BLaER1 (cell line): ENCODE results near the gene OR5B21.

Experiments
- H3K27ac ChIP-seq: shearing (Covaris generic); formaldehyde crosslinking; 2 replicates; pipeline ENCODE4 v1.8.1; 2022
- H3K27me3 ChIP-seq: shearing (Covaris generic); formaldehyde crosslinking; 2 replicates; pipeline ENCODE4 v1.8.1; 2022
- H3K36me3 ChIP-seq: shearing (Covaris generic); formaldehyde crosslinking; 2 replicates; pipeline ENCODE4 v1.8.1; 2022
- H3K4me1 ChIP-seq: shearing (Covaris generic); formaldehyde crosslinking; 2 replicates; pipeline ENCODE4 v1.8.1; 2022
- H3K4me2 ChIP-seq: shearing (Covaris generic); formaldehyde crosslinking; 2 replicates; pipeline ENCODE4 v1.8.1; 2022
- H3K4me3 ChIP-seq: shearing (Covaris generic); formaldehyde crosslinking; 2 replicates; pipeline ENCODE4 v1.8.1; 2022
- H3K9ac ChIP-seq: shearing (Covaris generic); formaldehyde crosslinking; 2 replicates; pipeline ENCODE4 v1.8.1; 2022
- H3K9me3 ChIP-seq: shearing (Covaris generic); formaldehyde crosslinking; 2 replicates; pipeline ENCODE4 v1.8.1; 2022
- H4K20me1 ChIP-seq: shearing (Covaris generic); formaldehyde crosslinking; 2 replicates; pipeline ENCODE4 v1.8.1; 2022
- Cebpa-rat ChIP-seq: shearing (Covaris generic); IDR thresholded peaks from 2 replicates; pipeline ENCODE4 v1.8.1; 2022

OR5B21 gene

GRCh38 chr11:58513747-58514367, 6.0 kb upstream of the OR5B21 start:
- no peak overlapping the region for H3K9ac ChIP-seq
- H3K4me2 ChIP-seq: no peak overlapping the region
- no peaks in the 10 kb centered on the region for H4K20me1 ChIP-seq
- H3K36me3 ChIP-seq: no peaks in the 10 kb centered on the region
- H3K9me3 ChIP-seq: no peaks in the 10 kb centered on the region
- H3K4me1 ChIP-seq: no peaks in the 10 kb centered on the region
- no peak overlapping the region for H3K4me3 ChIP-seq
- no peak overlapping the region for H3K27ac ChIP-seq
- no peaks in the 10 kb centered on the region for H3K27me3 ChIP-seq
- no peak for TF ChIP-seq Cebpa-rat

GRCh38 chr11:58511636-58512035, 3.7 kb upstream of the OR5B21 start:
- H3K4me2 ChIP-seq: no peak overlapping the region
- H4K20me1 ChIP-seq: no peaks in the 10 kb centered on the region
- H3K4me3 ChIP-seq: no peak overlapping the region
- no peaks in the 10 kb centered on the region for H3K36me3 ChIP-seq
- no peak overlapping the region for H3K27ac ChIP-seq
- no peaks in the 10 kb centered on the region for H3K27me3 ChIP-seq
- no peaks in the 10 kb centered on the region for H3K9me3 ChIP-seq
- H3K4me1 ChIP-seq: no peaks in the 10 kb centered on the region
- no peak overlapping the region for H3K9ac ChIP-seq
- TF ChIP-seq Cebpa-rat: no peak

GRCh38 chr11:58509748-58510147, 1.8 kb upstream of the OR5B21 start:
- no peak for TF ChIP-seq Cebpa-rat
- Histone ChIP-seq H3K4me3 (no peak overlapping the region), H3K9me3 (no peaks in the 10 kb centered on the region), H3K27ac (no peak overlapping the region), H3K9ac (no peak overlapping the region), H3K27me3 (no peaks in the 10 kb centered on the region), H3K4me2 (no peak overlapping the region), H4K20me1 (no peaks in the 10 kb centered on the region), H3K36me3 (no peaks in the 10 kb centered on the region), H3K4me1 (no peaks in the 10 kb centered on the region)

- peak; percentile 36; the same call in 1 of the 2 replicates for TF ChIP-seq Cebpa-rat
- Histone ChIP-seq H3K9ac (no peak overlapping the region), H3K27ac (no peak overlapping the region), H3K36me3 (no peaks in the 10 kb centered on the region), H3K4me2 (no peak overlapping the region), H3K27me3 (no peaks in the 10 kb centered on the region), H3K4me1 (no peaks in the 10 kb centered on the region), H3K9me3 (no peaks in the 10 kb centered on the region), H3K4me3 (no peak overlapping the region), H4K20me1 (no peaks in the 10 kb centered on the region)
These were observed 909 bp upstream of the OR5B21 start for GRCh38 chr11:58508814-58509213.

- H3K27ac ChIP-seq: no peak overlapping the region
- H3K27me3 ChIP-seq: no peaks in the 10 kb centered on the region
- H3K9ac ChIP-seq: no peak overlapping the region
- no peaks in the 10 kb centered on the region for H3K4me1 ChIP-seq
- no peaks in the 10 kb centered on the region for H3K9me3 ChIP-seq
- H3K4me3 ChIP-seq: no peak overlapping the region
- no peak for TF ChIP-seq Cebpa-rat
- no peaks in the 10 kb centered on the region for H4K20me1 ChIP-seq
- H3K36me3 ChIP-seq: no peaks in the 10 kb centered on the region
- no peak overlapping the region for H3K4me2 ChIP-seq
These were observed 550 bp downstream of the OR5B21 start for GRCh38 chr11:58507355-58507754.

- Histone ChIP-seq H3K4me2 (no peak overlapping the region), H3K4me3 (no peak overlapping the region), H3K36me3 (no peaks in the 10 kb centered on the region), H3K27me3 (no peaks in the 10 kb centered on the region), H3K9ac (no peak overlapping the region), H3K9me3 (no peaks in the 10 kb centered on the region), H3K4me1 (no peaks in the 10 kb centered on the region), H4K20me1 (no peaks in the 10 kb centered on the region), H3K27ac (no peak overlapping the region)
- no peak for TF ChIP-seq Cebpa-rat
These were observed 970 bp downstream of the OR5B21 start for GRCh38 chr11:58506935-58507334.

- H3K36me3 ChIP-seq: no peaks in the 10 kb centered on the region
- no peaks in the 10 kb centered on the region for H4K20me1 ChIP-seq
- H3K9ac ChIP-seq: no peak overlapping the region
- H3K27me3 ChIP-seq: no peaks in the 10 kb centered on the region
- no peak overlapping the region for H3K4me3 ChIP-seq
- H3K4me1 ChIP-seq: no peaks in the 10 kb centered on the region
- no peaks in the 10 kb centered on the region for H3K9me3 ChIP-seq
- TF ChIP-seq Cebpa-rat: no peak
- no peak overlapping the region for H3K27ac ChIP-seq
- H3K4me2 ChIP-seq: no peak overlapping the region
These were observed 2.1 kb downstream of the OR5B21 start for GRCh38 chr11:58505849-58506248.

- Histone ChIP-seq H4K20me1 (no peaks in the 10 kb centered on the region), H3K4me2 (no peak overlapping the region)
These were observed 3.7 kb downstream of the OR5B21 start for GRCh38 chr11:58504232-58504631.

GRCh38 chr11:58503361-58503856, 4.5 kb downstream of the OR5B21 start:
- H3K4me2 ChIP-seq: no peak overlapping the region
- no peaks in the 10 kb centered on the region for H3K9me3 ChIP-seq
- H3K27ac ChIP-seq: no peak overlapping the region
- H3K27me3 ChIP-seq: no peaks in the 10 kb centered on the region
- TF ChIP-seq Cebpa-rat: no peak
- H3K4me1 ChIP-seq: peaks cover 4% of the 10 kb centered on the region
- H3K9ac ChIP-seq: no peak overlapping the region
- H3K4me3 ChIP-seq: no peak overlapping the region
- H4K20me1 ChIP-seq: no peaks in the 10 kb centered on the region
- H3K36me3 ChIP-seq: no peaks in the 10 kb centered on the region

More at GRCh38 chr11:58504232-58504631, 3.7 kb downstream of the OR5B21 start:
- TF ChIP-seq Cebpa-rat: no peak
- Histone ChIP-seq H3K27me3 (no peaks in the 10 kb centered on the region), H3K27ac (no peak overlapping the region), H3K9me3 (no peaks in the 10 kb centered on the region), H3K36me3 (no peaks in the 10 kb centered on the region), H3K4me3 (no peak overlapping the region), H3K9ac (no peak overlapping the region), H3K4me1 (no peaks in the 10 kb centered on the region)

- no peak overlapping the region for H3K4me3 ChIP-seq
- TF ChIP-seq Cebpa-rat: no peak
- H3K36me3 ChIP-seq: no peaks in the 10 kb centered on the region
- no peak overlapping the region for H3K27ac ChIP-seq
- H4K20me1 ChIP-seq: no peaks in the 10 kb centered on the region
- no peaks in the 10 kb centered on the region for H3K27me3 ChIP-seq
- peaks cover 10% of the 10 kb centered on the region for H3K4me1 ChIP-seq
- H3K4me2 ChIP-seq: no peak overlapping the region
- no peaks in the 10 kb centered on the region for H3K9me3 ChIP-seq
- no peak overlapping the region for H3K9ac ChIP-seq
These were observed 5.9 kb downstream of the OR5B21 start for GRCh38 chr11:58502004-58502403.
